Ovary (tissue), 3 donors: ENCODE data around the gene TBCK.

ENCODE experiments used
- EP300 ChIP-seq: sonication (generic); formaldehyde crosslinking; IDR thresholded peaks from one replicate; pipeline ENCODE4 v1.6.1; 2017; ENCODE audit warnings: antibody characterized with exemption
- POLR2A ChIP-seq: fragments of 450-650 bp; IDR thresholded peaks from one replicate; pipeline ENCODE4 v1.6.1; 2017; ENCODE audit warnings: antibody characterized with exemption, mild to moderate bottlenecking, moderate library complexity
- TF ChIP-seq, protein P1 (sequence below), 3 donors: fragments of 450-650 bp in 2 of 3; fragments of 200-600 bp in 1 of 3; IDR thresholded peaks; one replicate each; pipeline versions ENCODE4 v1.5.1 to v1.8.0; 2016 to 2022; ENCODE audit warnings: antibody characterized with exemption in 3 of 3, mild to moderate bottlenecking in 1 of 3
- donor health status: DM: no; HTN: no; CAD: no.

DNA sequence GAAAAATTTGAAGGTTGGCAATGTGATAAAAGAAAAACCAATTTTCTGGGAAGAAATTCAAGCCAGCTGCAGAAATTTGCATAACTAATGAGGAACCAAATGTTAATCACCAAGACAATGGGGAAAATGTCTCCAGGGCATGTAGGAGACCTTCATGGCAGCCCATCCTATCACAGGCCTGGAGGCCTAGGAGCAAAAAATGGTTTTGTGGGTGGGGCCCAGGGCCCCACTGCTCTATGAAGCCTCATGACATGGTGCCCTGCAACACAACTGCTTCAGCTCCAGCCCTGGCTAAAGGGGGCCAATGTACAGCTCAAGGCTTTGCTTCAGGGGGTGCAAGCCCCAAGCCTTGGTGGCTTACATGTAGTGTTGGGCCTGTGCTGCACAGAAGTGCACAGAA, 184.0 kb downstream of the TBCK start:
- TF ChIP-seq, protein P1, sequence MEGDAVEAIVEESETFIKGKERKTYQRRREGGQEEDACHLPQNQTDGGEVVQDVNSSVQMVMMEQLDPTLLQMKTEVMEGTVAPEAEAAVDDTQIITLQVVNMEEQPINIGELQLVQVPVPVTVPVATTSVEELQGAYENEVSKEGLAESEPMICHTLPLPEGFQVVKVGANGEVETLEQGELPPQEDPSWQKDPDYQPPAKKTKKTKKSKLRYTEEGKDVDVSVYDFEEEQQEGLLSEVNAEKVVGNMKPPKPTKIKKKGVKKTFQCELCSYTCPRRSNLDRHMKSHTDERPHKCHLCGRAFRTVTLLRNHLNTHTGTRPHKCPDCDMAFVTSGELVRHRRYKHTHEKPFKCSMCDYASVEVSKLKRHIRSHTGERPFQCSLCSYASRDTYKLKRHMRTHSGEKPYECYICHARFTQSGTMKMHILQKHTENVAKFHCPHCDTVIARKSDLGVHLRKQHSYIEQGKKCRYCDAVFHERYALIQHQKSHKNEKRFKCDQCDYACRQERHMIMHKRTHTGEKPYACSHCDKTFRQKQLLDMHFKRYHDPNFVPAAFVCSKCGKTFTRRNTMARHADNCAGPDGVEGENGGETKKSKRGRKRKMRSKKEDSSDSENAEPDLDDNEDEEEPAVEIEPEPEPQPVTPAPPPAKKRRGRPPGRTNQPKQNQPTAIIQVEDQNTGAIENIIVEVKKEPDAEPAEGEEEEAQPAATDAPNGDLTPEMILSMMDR (IDR thresholded peaks at IDR 0.05): no peak
- TF ChIP-seq EP300 (no peak), POLR2A (no peak)
